Measurements from ENCODE around the gene ROR1.

ROR1 gene

DNA sequence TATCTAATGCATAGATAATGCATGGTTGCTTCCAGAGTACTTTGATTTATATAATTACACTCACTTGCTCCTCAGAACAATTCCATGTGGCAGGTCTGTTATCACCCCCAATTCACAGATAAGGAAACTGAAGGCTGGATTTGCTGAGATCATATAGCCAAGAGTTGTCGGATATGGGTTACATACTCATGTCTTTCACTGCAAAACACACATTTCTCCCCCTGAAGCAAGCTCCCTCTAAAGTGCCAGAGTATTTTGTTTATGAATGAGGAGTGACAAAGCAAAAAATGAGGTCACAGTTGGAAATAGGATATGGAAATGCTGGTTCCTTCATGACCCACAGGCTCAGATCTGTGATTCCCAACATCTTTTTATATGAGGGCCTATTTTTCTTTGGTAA is 134.2 kb downstream of the ROR1 start:
- POLR2A ChIA-PET: no interaction called here
- Histone ChIP-seq H3K4me3 (ENCODE audit: low read depth, low read length) (no peak overlapping the region), H3K4me1 (ENCODE audit: control insufficient read depth, insufficient read depth, low read length) (peaks cover 17% of the 10 kb centered on the region), H3K27ac (ENCODE audit: extremely low read depth, low read depth, low read length) (no peak overlapping the region), H3K36me3 (ENCODE audit: control insufficient read depth in 2 of 2, insufficient read depth in 1 of 2, low read length in 2 of 2) (no peaks in the 10 kb centered on the region), H3K9me3 (ENCODE audit: control insufficient read depth, insufficient read depth, low read depth, low read length) (no peaks in the 10 kb centered on the region)
- TF ChIP-seq ZNF555 (tag by site-specific recombination; conservative IDR thresholded peaks at IDR 0.05) (no peak), ZNF280D (tag by site-specific recombination; IDR thresholded peaks at IDR 0.05) (no peak), ZNF148 (tag by site-specific recombination; IDR thresholded peaks at IDR 0.05; ENCODE audit: borderline replicate concordance) (no peak), ZNF664 (tag by site-specific recombination; IDR thresholded peaks at IDR 0.05) (peak; percentile 84; the same call in 1 of the 2 replicates), ZBTB17 (tag by site-specific recombination; IDR thresholded peaks at IDR 0.05) (no peak), ZNF629 (tag by site-specific recombination; IDR thresholded peaks at IDR 0.05) (peak; percentile 37; the same call in 1 of the 2 replicates), ZNF571 (tag by site-specific recombination; IDR thresholded peaks at IDR 0.05) (no peak), ZBTB20 (tag by site-specific recombination; IDR thresholded peaks at IDR 0.05) (peak; percentile 28; the same call in 1 of the 2 replicates)
- TF ChIP-seq, protein P1, sequence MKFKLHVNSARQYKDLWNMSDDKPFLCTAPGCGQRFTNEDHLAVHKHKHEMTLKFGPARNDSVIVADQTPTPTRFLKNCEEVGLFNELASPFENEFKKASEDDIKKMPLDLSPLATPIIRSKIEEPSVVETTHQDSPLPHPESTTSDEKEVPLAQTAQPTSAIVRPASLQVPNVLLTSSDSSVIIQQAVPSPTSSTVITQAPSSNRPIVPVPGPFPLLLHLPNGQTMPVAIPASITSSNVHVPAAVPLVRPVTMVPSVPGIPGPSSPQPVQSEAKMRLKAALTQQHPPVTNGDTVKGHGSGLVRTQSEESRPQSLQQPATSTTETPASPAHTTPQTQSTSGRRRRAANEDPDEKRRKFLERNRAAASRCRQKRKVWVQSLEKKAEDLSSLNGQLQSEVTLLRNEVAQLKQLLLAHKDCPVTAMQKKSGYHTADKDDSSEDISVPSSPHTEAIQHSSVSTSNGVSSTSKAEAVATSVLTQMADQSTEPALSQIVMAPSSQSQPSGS (tag by site-specific recombination; IDR thresholded peaks at IDR 0.05; ENCODE audit: low read depth): no peak
- CTCF ChIA-PET: interaction anchor here (1.2 to 1.9 kb wide), 3 partner anchors 10 to 216 kb away, joined by 4 to 8 read pairs (median 4); partner anchors contain the start of gene ROR1

- H3K9me3 ChIP-seq (ENCODE audit: control insufficient read depth, insufficient read depth, low read depth, low read length): no peaks in the 10 kb centered on the region
- no peaks in the 10 kb centered on the region for H3K36me3 ChIP-seq (ENCODE audit: control insufficient read depth in 2 of 2, insufficient read depth in 1 of 2, low read length in 2 of 2)
- ChIA-PET CTCF (interaction anchor here (0.6 kb wide), 1 partner anchor 8 kb away, joined by 4 read pairs; no protein-coding TSS in a partner anchor), POLR2A (no interaction called here)
- H3K27ac ChIP-seq (ENCODE audit: extremely low read depth, low read depth, low read length): no peak overlapping the region
- H3K4me1 ChIP-seq (ENCODE audit: control insufficient read depth, insufficient read depth, low read length): peaks cover 26% of the 10 kb centered on the region
- TF ChIP-seq ZNF48 (tag by site-specific recombination; IDR thresholded peaks at IDR 0.05) (no peak), ZNF704 (tag by site-specific recombination; IDR thresholded peaks at IDR 0.05) (no peak), ZFP3 (tag by site-specific recombination; IDR thresholded peaks at IDR 0.05; ENCODE audit: low read depth) (no peak), GLI2 (tag by site-specific recombination; IDR thresholded peaks at IDR 0.05; ENCODE audit: borderline replicate concordance, low read depth) (no peak), ZFHX2 (tag by site-specific recombination; conservative IDR thresholded peaks at IDR 0.05) (no peak), EGR2 (tag by site-specific recombination; IDR thresholded peaks at IDR 0.05; ENCODE audit: low read depth) (no peak), ZXDB (tag by site-specific recombination; IDR thresholded peaks at IDR 0.05) (no peak), ZNF791 (tag by site-specific recombination; IDR thresholded peaks at IDR 0.05) (no peak)
- TF ChIP-seq, protein P2, sequence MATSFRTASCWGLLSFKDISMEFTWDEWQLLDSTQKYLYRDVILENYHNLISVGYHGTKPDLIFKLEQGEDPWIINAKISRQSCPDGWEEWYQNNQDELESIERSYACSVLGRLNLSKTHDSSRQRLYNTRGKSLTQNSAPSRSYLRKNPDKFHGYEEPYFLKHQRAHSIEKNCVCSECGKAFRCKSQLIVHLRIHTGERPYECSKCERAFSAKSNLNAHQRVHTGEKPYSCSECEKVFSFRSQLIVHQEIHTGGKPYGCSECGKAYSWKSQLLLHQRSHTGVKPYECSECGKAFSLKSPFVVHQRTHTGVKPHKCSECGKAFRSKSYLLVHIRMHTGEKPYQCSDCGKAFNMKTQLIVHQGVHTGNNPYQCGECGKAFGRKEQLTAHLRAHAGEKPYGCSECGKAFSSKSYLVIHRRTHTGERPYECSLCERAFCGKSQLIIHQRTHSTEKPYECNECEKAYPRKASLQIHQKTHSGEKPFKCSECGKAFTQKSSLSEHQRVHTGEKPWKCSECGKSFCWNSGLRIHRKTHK (tag by site-specific recombination; IDR thresholded peaks at IDR 0.05): no peak
- H3K4me3 ChIP-seq (ENCODE audit: low read depth, low read length): no peak overlapping the region
Observed at GRCh38 chr1:63909526-63909925, 135.7 kb downstream of the ROR1 start.

All from HEK293 (cell line).